CD4-positive, alpha-beta T cell treated with Interleukin-12 subunit alpha and Interleukin-12 subunit beta, for 1 hour (primary cell): Measurements from ENCODE around the gene PNISR.

Experiments
- DNase-seq: peaks from one replicate; pipeline ENCODE4 v3.0.0-alpha.2; 2020

The PNISR gene

DNA sequence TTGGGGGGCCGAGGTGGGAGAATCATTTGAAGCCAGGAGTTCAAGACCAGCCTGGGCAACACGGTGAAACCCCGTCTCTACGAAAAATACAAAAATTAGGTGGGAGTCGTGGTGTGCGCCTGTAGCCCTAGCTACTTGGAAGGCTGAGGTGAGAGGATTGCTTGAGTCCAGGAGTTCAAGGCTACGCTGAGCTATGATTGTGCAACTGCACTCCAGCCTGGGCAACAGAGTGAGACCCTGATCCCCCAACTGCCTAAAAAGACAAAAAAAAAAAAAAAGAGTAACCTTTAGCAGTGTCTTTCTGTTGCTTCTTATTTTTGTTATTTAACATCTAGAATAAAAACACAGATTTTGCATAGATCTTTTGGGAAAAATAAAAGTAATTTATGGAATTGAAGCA, 18.0 kb downstream of the PNISR start:
- no peak for DNase-seq

DNA sequence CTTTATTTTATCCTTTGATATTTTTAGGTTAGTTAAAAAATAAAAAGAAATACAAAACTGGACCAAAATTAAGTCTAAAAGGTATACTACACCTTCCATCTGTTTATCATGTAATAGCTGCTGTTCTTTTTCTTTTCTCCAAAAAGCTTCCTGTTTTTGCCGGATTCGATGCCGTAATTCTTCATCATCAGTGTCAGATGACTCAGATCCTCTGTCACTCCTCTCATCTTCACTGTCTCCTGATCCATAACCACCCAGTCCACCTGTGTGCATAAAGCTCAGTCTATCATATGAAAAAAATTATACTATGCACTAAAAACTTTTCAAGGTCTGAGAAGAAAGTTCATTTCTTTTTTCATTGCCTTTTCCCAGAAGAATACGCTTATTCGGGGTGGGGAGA, 22.7 kb downstream of the PNISR start:
- no peak for DNase-seq

DNA sequence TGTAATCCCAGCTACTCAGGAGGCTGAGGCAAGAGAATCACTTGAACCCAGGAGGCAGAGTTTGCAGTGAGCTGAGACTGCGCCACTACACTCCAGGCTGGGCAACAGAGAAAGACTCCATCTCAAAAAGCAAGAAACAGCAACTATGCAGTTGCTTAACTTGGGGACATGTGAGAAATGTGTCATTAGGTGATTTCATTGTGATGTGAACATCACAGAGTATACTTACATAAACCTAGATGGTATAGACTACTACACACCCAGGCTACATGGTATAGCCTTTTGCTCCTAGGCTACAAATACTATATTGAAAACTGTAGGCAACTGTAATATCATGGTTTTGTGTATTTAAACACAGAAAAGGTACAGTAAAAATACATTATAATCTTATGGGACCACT, 27.8 kb downstream of the PNISR start:
- no peak for DNase-seq

DNA sequence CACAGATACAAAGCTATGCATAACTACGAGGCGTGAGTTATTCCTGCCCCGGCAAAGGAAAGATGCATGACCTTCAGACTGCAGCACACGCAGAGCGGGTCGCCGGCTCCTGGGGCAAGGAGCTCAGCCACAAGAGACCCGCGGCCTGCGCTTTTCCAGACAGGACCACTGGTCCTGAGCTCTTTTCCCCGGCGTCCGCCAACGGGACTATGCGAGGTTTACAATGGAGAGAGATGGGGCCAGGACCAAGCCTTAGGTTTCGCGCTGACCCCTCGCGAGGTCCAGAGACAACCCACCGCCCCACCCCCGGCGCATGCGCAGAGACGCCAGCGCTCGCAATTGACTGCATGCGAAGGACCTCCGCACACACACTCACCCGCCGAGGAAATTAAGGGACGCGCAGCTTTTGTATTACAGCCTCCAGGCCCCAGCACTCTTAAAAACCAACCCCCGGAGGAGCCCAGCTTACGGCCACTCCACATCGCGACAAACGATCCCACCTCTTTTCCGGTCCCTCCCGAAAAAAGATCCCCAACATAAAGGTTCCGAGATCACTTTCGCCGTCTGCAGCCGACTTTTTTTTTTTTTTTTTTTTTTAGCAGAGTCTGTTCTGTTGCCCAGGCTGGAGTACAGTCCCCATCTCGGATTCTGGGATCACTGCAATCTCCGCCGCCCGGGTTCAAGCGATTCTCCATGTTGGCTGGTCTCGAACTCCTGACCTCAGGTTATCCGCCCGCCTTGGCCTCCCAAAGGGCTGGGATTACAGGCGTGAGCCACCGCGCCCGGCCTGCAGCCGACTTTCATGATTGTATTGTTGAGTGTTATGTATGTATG, 31.2 kb downstream of the PNISR start, which contains the start of gene COQ3:
Gene COQ3 (minus strand): TSS at position 498 of the 834 bp plus-strand sequence. CDS start 16 bp downstream, at position 482.
- peak; percentile 71 for DNase-seq

DNA sequence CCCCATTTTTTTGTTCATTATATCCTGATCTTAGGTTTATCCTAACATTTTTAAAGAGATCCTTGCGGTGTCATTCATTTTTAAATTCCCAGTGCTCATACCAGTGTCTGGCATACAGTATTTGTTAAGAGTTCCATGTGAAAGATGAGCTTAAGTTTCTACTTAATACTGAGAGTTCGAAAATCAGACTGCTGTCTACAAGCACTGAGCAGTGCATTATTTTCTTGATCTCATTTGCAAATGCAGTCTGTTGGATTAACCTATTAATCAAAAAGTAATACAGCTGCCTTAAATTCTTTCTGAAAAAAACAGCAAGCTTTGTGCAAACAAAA, 31.8 kb downstream of the PNISR start:
- no peak for DNase-seq

DNA sequence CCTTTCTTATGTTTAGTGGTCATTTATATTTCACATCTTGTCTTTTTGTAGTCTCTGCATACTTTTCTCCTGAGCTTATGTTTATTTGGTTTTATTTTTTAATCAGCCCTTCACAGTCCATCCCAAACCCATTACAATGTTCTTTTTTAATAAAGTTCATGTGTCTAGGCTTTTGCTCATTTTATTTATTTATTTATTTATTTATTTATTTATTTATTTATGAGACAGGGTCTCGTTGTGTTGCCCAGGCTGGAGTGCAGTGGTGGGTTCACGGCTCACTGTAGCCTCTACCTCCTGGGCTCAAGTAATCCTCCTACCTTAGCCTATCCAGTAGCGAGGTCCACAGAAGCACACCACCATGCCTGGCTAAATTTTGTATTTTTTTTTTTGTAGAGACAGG, 34.2 kb downstream of the PNISR start:
- no peak for DNase-seq

DNA sequence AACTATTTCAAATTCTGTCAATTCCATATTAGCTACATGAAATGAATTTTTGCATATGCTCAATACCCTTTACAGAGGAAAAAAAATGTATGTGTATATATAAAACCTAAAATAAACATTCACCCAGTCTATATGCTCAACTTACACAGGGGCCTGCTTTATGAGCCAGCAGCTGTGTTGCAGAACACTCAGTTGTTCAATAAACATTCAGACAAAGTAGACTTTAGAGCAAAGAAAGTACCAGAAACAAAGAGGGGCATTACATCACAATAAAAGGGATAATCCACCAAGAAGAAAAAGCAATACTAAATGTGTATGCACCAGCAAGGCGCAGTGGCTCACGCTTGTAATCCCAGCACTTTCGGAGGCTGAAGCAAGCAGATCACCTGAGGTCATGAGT, 40.6 kb downstream of the PNISR start:
- DNase-seq = no peak

DNA sequence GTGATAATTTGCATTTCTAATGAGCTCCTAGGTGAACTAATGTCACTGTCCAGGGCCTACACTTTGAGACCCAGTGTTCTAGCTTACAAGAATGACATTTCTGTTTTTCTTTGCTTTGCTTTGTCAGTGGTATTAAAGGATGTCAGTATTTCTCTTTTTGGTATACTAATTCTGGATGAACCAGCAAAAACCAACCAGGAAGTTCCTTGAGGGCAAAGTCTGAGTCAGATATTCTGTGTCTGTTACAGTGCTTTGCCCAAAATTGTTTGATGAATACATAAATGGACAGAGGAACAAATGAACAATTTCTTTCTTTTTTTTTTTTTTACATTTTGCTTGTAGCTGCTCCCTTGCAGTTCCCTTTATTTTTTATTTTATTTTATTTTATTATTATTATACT, 46.5 kb downstream of the PNISR start:
- DNase-seq = no peak

DNA sequence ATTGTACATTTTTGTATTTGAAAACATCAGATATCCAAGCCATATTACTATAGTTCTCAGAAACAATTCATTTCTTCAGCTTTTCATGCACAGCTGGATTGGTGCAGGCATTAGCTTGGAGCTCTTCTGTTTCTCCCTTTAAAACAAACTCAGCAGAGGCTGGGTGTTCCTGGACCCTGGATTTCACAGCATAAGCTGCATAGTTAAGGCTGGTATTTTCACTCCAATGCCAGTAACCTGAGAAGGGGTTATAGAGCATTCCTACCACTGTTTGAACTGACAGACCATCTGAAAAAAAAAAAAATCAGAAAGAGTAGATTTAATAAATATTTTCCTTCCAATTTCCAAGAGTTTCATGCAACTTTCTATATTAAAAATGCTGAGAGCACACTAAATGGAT, 55.6 kb downstream of the PNISR start:
- DNase-seq = no peak

DNA sequence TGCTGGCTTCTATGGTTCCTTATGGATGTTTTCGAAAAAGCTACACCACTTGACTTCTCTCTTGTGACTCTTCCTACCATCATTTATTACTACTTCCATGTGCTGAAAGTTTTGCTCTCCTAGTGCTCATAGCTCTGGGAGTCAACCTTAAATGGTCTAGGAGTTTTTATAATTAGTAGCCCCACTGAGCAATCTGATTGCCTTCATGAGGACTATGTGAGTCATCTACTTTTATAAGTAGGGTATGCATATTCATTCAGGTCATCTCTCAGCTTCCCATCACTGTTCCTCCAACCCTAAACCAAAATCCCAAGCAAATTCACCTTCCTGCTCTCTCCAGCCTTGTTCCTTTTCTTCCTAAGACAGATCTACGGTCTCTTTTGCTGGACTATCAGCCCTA, 58.3 kb downstream of the PNISR start:
- no peak for DNase-seq

DNA sequence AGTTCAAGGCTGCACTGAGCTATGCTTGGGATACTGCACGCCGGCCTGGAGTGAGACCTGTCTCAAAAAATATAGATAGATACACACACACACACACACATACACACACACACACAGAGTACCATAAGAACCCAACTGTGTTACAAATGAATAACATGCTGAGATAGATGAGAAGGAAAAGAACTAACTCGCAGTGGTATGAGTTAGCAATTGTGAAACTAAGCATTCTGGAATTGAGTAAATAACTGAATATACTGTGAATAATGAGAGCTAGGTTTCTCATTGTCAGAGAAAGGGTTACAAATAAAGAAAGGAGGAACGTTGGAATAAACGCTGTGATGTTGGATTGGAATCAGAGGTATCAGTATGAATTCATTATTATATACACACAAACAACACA, 61.1 kb downstream of the PNISR start:
- no peak for DNase-seq

DNA sequence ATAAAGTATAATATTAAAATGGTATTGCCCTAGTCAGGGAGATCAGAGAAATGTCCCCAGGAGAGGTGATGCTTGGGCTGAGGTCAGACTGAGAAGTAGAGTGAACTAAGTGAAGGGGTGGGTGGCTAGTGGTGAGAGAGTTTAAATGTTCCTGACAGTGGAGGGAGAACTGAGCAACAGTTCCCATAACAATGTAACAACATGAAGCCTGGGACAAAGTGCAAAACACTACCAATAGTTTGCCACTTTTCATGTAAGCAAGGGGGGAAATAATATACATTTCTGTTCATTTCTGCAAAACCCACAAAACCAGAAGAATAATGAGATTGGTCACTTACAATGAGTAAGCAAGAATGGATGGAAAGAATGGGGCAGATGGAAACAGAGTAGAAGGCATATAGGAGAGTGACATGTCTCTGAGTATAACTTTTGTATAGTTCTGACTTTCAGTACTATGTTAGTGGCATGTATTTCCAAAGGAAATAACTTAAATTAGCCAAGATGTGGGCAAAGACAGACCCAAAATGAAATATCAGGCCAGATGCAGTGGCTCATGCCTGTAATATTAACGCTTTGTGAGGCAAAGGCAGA, 62.3 kb downstream of the PNISR start:
- DNase-seq = no peak

DNA sequence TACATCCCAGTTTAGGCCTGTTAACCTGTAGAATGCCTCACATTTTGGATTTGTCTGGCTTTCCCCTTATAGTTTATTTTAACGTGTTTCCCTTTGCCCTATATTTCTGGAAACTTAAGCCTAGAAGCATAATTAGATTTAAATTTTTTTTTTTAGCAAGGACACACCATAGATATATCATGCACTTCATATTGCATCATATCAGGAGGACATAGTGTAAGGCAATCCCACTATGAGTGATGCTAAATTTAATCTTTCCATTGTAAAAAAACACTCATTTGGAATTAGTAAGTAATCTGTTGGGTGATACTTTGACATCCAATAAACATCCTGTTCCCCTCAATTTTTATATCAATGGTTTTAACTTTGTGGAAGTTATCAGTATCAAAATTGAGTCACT, 65.3 kb downstream of the PNISR start:
- DNase-seq = no peak

DNA sequence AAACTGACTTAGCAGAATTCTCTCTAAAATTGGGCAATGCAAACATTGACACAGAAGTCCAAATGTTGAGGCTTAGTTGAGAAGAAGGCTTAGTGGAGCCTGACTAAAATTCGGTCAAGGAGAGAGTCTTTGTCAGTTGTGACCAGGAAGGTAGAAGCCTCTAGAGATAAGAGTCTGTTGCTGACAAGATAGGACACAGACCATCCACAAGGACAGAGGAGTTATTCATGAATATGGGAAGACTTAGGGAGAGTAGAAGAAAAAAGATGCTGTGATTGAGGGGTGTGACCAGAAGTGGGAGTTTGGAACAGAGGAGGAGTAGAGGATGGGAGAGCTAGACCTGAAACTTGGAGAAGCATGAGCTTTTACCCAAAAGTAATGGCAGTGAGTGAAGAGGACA, 68.5 kb downstream of the PNISR start:
- no peak for DNase-seq

DNA sequence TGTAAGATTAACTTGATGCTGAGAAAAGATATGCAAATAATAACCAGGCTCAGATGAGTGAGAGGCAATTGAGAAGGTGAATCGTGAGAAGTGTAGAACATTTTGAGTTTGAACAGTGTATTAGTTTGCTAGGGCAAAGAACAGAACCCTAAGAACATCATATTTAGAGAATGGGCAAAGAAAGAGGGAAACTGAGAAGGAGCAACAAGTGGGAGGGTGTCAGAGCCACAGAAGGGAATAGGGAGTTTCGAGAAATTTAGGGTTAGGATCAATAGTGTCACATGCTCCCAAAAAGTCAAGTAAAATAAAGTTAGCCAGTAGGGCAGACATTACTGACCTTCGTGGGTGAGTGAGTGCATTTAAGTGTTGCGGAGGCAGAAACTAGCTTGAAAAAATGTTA, 70.1 kb downstream of the PNISR start:
- no peak for DNase-seq

DNA sequence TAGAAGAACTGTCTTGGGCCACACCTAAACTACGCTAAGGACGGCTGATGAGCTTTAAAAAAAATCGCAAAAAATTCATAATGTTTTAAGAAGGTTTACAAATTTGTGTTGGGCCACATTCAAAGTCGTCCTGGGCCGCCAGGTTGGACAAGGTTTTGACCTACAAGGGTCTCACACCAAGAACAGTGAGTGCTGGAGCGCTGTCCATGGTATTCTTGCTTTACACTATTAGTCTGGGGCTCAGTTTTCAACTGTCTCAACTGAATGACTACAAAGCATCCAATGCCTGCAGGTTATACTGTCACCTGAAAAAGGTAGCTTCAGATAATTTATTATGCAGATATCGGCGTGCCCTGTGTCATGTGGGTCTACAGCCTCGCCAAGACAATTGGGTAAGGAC, 72.0 kb downstream of the PNISR start:
- no peak for DNase-seq

DNA sequence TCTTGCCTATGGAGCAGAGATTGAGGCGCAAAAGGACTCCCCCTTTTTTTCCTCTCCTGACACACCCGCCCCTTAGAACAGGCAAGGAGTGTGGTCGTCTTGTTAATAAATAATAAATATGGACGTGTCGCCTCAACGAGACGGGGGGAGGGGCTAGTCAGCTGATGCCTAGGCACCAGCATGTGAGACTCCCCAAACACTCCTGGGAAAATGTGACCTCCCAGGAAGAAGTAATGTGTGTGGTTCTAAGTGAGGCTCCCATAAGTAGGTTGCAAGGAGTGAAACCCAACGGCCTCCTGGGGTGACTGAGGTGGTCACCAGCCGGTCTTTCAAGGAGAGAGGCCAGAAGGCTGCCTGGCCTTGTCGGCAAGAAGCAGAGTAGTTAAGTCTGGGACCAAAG, 74.5 kb downstream of the PNISR start:
- no peak for DNase-seq

DNA sequence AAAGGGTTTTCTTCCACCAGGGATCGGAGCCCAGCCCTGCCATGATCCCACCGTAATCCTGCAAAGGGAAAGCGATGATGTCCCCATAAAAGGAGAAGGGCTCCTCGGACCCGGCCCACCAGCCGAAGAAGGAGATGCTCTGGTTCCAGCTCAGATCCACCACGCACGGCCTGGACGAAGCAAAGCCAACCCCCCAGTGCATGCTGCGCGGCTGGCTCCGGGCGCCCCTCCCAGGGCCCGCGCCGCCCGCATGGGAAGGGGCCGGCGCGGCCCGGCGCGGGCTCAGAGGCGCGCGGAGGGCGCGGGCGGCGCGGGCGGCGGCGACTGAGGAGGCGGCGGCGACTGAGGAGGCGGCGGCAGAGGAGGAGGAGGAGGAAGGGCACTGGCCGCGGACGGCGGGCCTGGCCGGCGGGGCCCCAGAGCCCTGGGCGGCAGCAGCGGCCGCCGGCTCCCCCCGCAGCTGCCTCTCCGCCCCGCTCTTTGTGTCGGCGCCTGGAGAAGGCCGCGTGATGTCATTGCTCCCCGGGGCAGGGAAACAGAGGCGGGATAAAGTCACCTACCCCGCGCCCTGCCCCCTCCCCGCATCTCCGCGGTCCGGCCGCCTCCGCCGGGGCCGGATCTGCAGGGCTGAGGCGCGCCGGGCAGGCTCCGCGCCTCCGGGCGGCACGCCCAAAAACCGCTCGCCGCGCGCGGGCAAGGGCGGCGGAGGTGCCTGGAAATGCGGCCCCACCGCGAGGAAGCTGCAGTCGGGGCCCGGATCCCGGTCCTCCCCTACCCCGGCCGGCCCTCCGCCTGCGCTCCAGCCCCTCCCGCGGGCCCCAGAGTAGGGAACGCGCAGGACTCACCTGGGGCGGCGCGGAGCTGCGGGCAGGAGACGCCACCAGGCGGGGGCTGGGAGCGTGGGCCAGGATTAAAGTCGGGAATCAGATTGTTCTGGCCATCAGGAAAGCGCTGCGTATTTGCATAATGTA, 75.7 kb downstream of the PNISR start, which contains the start of gene FAXC:
Gene FAXC (minus strand): TSS at position 504 of the 971 bp plus-strand sequence. CDS start 302 bp downstream, at position 202.
- DNase-seq = no peak

DNA sequence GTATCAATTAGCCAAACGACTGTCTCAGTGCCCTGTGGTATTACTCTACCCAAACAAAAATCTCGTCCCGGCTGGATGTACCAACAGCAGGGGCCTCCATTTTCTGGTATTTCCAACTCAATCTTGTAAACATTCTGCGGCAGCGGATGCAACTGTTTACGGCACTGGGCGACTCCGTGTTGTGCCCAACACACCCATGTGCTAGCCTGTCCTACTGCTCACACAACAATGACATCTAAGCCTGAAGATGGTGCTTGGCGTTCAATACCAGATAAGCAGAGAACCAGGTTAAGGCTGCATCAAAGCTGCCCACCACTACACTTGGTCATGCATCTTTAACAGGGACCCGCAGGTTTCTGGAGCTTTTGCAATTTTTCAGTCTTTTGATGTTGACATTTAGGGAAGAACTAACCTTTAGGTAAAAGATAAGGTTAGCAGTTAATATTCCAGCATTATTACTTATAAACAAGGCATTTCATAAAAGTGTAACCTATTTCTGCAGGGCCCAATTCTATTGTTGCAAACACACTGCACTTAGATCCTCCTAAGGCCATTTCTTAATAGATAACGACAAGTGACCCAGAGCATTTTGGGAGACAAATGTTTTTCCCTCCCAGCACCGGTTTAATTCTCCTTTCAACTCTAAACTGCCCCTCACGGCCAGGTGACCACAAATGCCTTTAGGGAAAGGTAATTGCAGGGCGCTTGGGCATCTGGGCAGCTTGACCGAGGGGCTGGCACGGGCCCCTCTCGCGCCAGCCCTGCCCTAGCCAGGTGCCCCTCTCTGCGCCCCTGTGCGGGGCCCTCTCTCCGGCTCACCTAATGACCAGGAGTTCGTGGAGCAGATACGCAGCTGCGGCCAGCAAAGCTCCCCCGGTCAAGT, 76.6 kb downstream of the PNISR start:
- no peak for DNase-seq
